Measurements from ENCODE around the gene TRIM46.

The TRIM46 gene

GRCh38 chr1:155169541-155169940 lies 4.1 kb upstream of the TRIM46 start:
- no peaks in the 10 kb centered on the region for H3K9me3 ChIP-seq (replicated peaks; ENCODE audit: insufficient read depth, low read length)
- H2AFZ ChIP-seq (ENCODE audit: low read length), result no peak overlapping the region
- peaks cover 24% of the 10 kb centered on the region for H3K4me1 ChIP-seq (ENCODE audit: low read length)

GRCh38 chr1:155170101-155170785 lies 3.4 kb upstream of the TRIM46 start:
- H3K79me2 ChIP-seq (ENCODE audit: low read length), result peaks cover 18% of the 10 kb centered on the region
- H3K4me3 ChIP-seq (ENCODE audit: low read length), result no peak overlapping the region
- no peaks in the 10 kb centered on the region for H4K20me1 ChIP-seq (ENCODE audit: insufficient read depth, low read length)
- TF ChIP-seq CTCF (IDR thresholded peaks at IDR 0.05; ENCODE audit: low read length) (no peak), EZH2phosphoT487 (IDR thresholded peaks at IDR 0.05; ENCODE audit: low read length) (no peak), EZH2 (optimal IDR thresholded peaks at IDR 0.05; ENCODE audit: low read depth, low read length) (no peak)
- no peak overlapping the region for H2AFZ ChIP-seq (ENCODE audit: low read length)
- H3K9ac ChIP-seq (ENCODE audit: low read length), result no peak overlapping the region
- no peaks in the 10 kb centered on the region for H3K9me2 ChIP-seq (replicated peaks; ENCODE audit: insufficient read depth, low read length)
- H3K36me3 ChIP-seq (replicated peaks; ENCODE audit: insufficient read depth, low read length), result no peaks in the 10 kb centered on the region
- H3K9me3 ChIP-seq (replicated peaks; ENCODE audit: insufficient read depth, low read length), result no peaks in the 10 kb centered on the region
- no peak overlapping the region for H3K4me2 ChIP-seq (ENCODE audit: low read depth, low read length)
- DNase-seq, result no peak
- H3K27me3 ChIP-seq (replicated peaks; ENCODE audit: insufficient read depth, low read length), result peaks cover 16% of the 10 kb centered on the region
- H3K4me1 ChIP-seq (ENCODE audit: low read length), result peaks cover 24% of the 10 kb centered on the region
- 0 out of 2 replicates have a peak, but pooled peaks cover 5% of the 10 kb centered on the region for H3F3A ChIP-seq (ENCODE audit: insufficient read depth, low read length)
- H3K27ac ChIP-seq (ENCODE audit: low read length), result no peak overlapping the region

More at GRCh38 chr1:155169541-155169940, 4.1 kb upstream of the TRIM46 start:
- H3K4me2 ChIP-seq (ENCODE audit: low read depth, low read length), result no peak overlapping the region
- H3K9ac ChIP-seq (ENCODE audit: low read length), result no peak overlapping the region
- H3K4me3 ChIP-seq (ENCODE audit: low read length), result no peak overlapping the region
- H3K36me3 ChIP-seq (replicated peaks; ENCODE audit: insufficient read depth, low read length), result no peaks in the 10 kb centered on the region
- no peak overlapping the region for H3K27ac ChIP-seq (ENCODE audit: low read length)
- no peak for DNase-seq
- no peaks in the 10 kb centered on the region for H3K9me2 ChIP-seq (replicated peaks; ENCODE audit: insufficient read depth, low read length)
- peaks cover 9% of the 10 kb centered on the region for H3K27me3 ChIP-seq (replicated peaks; ENCODE audit: insufficient read depth, low read length)
- H3K79me2 ChIP-seq (ENCODE audit: low read length), result peaks cover 18% of the 10 kb centered on the region
- TF ChIP-seq EZH2phosphoT487 (IDR thresholded peaks at IDR 0.05; ENCODE audit: low read length) (no peak), CTCF (IDR thresholded peaks at IDR 0.05; ENCODE audit: low read length) (no peak), EZH2 (optimal IDR thresholded peaks at IDR 0.05; ENCODE audit: low read depth, low read length) (no peak)
- no peaks in the 10 kb centered on the region for H4K20me1 ChIP-seq (ENCODE audit: insufficient read depth, low read length)
- 0 out of 2 replicates have a peak, but pooled peaks cover 5% of the 10 kb centered on the region for H3F3A ChIP-seq (ENCODE audit: insufficient read depth, low read length)

GRCh38 chr1:155170806-155171205 lies 2.8 kb upstream of the TRIM46 start:
- Histone ChIP-seq H3F3A (ENCODE audit: insufficient read depth, low read length) (0 out of 2 replicates have a peak, but pooled peaks cover 5% of the 10 kb centered on the region), H3K9ac (ENCODE audit: low read length) (no peak overlapping the region), H3K4me2 (ENCODE audit: low read depth, low read length) (no peak overlapping the region), H3K9me3 (replicated peaks; ENCODE audit: insufficient read depth, low read length) (no peaks in the 10 kb centered on the region), H3K4me3 (ENCODE audit: low read length) (no peak overlapping the region), H3K4me1 (ENCODE audit: low read length) (peaks cover 24% of the 10 kb centered on the region), H3K27me3 (replicated peaks; ENCODE audit: insufficient read depth, low read length) (peaks cover 22% of the 10 kb centered on the region), H2AFZ (ENCODE audit: low read length) (no peak overlapping the region), H3K9me2 (replicated peaks; ENCODE audit: insufficient read depth, low read length) (no peaks in the 10 kb centered on the region), H3K36me3 (replicated peaks; ENCODE audit: insufficient read depth, low read length) (no peaks in the 10 kb centered on the region), H3K27ac (ENCODE audit: low read length) (no peak overlapping the region), H4K20me1 (ENCODE audit: insufficient read depth, low read length) (no peaks in the 10 kb centered on the region), H3K79me2 (ENCODE audit: low read length) (peaks cover 18% of the 10 kb centered on the region)
- DNase-seq, result no peak
- TF ChIP-seq EZH2phosphoT487 (IDR thresholded peaks at IDR 0.05; ENCODE audit: low read length), result no peak
- TF ChIP-seq EZH2 (optimal IDR thresholded peaks at IDR 0.05; ENCODE audit: low read depth, low read length), result no peak
- TF ChIP-seq CTCF (IDR thresholded peaks at IDR 0.05; ENCODE audit: low read length), result no peak
